HG02840 (cell line): Measurements from ENCODE around the gene PADI4.

Experiments
- ATAC-seq: cut with Tn5 transposase; IDR thresholded peaks from one replicate; pipeline ENCODE4 v1.9.1; 2021; ENCODE audit warnings: mild to moderate bottlenecking, moderate library complexity, moderate number of reproducible peaks; ENCODE audit not compliant: unreplicated experiment, low FRiP score

PADI4 gene

GRCh38 chr1:17307946-17308345, at the start of gene PADI4:
Gene PADI4 (plus strand): TSS chr1:17308197. CDS start chr1:17308223, 26 bp downstream.
- ATAC-seq = no peak

- no peak for ATAC-seq
These were observed 49.3 kb upstream of the PADI4 start for GRCh38 chr1:17258758-17259130.

- no peak for ATAC-seq
These were observed 48.6 kb upstream of the PADI4 start for GRCh38 chr1:17259233-17259873.

GRCh38 chr1:17260264-17260663, 47.7 kb upstream of the PADI4 start:
- ATAC-seq = no peak

- ATAC-seq = no peak
These were observed 47.3 kb upstream of the PADI4 start for GRCh38 chr1:17260738-17261137.

GRCh38 chr1:17263936-17264335, 44.1 kb upstream of the PADI4 start:
- no peak for ATAC-seq

- ATAC-seq = no peak
These were observed 43.5 kb upstream of the PADI4 start for GRCh38 chr1:17264470-17264869.

- ATAC-seq = no peak
These were observed 42.8 kb upstream of the PADI4 start for GRCh38 chr1:17265162-17265561.

- ATAC-seq = no peak
These were observed 42.0 kb upstream of the PADI4 start for GRCh38 chr1:17265950-17266349.

GRCh38 chr1:17270891-17271765, 36.9 kb upstream of the PADI4 start:
- no peak for ATAC-seq

- ATAC-seq = no peak
These were observed 35.9 kb upstream of the PADI4 start for GRCh38 chr1:17272066-17272465.

GRCh38 chr1:17272646-17273045, 35.4 kb upstream of the PADI4 start:
- ATAC-seq = no peak

GRCh38 chr1:17273096-17273495, 34.9 kb upstream of the PADI4 start:
- ATAC-seq = no peak

- no peak for ATAC-seq
These were observed 33.5 kb upstream of the PADI4 start for GRCh38 chr1:17274186-17275170.

- no peak for ATAC-seq
These were observed 31.4 kb upstream of the PADI4 start for GRCh38 chr1:17276568-17276967.

GRCh38 chr1:17277511-17278159, 30.4 kb upstream of the PADI4 start:
- no peak for ATAC-seq

GRCh38 chr1:17278996-17279830, 28.8 kb upstream of the PADI4 start:
- ATAC-seq = no peak

- ATAC-seq = no peak
These were observed 27.6 kb upstream of the PADI4 start for GRCh38 chr1:17280436-17280835.

GRCh38 chr1:17280894-17281293, 27.1 kb upstream of the PADI4 start:
- no peak for ATAC-seq
